GM04504 (cell line): Measurements from ENCODE around the gene DEDD.

Source experiments
- DNase-seq: peaks from one replicate; pipeline ENCODE4 v3.0.0-alpha.2; 2012; ENCODE audit warnings: low read depth

Gene DEDD

DNA sequence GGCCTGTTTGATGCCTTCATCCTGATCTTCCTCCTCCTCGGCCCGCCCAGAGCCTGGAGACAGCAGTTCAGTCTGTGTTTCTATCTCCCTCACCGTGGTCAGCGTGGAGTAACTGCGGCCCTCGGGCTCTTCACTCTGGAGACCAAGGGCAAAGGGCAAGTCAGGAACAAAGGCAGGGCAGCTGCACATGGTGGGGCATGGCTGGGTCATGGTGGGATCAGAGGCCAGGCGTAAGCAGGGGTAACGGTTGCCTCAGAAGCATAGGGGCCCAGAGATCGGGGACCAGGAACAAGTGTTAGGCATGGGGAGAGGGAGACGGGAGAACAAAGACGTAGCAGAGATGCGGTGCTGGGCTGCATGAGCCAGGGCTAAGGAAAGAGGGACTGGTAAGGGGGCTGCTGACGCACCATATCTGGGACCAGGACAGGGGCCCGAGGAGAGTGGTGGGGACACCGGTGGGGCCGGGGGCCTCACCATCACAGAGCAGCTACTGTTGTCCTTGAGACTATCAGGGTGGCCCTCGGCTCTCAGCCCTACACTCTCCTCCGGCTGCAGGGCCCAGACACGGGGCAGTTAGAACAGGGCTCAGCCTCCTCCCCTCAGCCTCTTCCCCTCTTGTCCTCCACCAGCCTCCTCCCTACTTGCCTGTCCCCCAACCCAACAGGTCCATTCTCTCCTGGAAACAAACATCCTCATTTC lies 59.6 kb downstream of the DEDD start:
- DNase-seq: no peak

DNA sequence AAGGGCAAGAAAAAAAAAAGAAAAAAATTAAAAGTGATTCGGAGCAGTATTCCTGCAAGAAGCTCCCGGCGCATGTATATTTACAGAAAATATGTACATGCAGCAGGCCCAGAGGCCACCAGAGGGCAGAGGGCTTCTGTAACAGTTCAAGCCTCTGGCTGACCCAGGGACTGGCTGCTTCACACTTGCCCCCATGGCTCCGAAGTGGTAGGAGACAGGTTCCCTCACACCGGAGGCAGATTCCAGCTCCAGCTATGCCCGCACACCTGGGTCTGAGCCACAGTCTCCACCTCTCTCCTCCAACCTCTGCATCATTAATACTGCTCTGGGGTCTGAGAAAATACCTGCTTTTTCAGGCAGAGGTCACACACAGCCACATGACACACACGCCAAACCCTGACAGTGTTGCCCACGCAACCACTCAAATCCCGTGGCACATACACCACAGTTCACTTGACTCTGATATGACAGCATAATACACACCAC lies 60.5 kb downstream of the DEDD start:
- DNase-seq: no peak
